Measurements from ENCODE around the gene VGLL1.

Gene VGLL1

DNA sequence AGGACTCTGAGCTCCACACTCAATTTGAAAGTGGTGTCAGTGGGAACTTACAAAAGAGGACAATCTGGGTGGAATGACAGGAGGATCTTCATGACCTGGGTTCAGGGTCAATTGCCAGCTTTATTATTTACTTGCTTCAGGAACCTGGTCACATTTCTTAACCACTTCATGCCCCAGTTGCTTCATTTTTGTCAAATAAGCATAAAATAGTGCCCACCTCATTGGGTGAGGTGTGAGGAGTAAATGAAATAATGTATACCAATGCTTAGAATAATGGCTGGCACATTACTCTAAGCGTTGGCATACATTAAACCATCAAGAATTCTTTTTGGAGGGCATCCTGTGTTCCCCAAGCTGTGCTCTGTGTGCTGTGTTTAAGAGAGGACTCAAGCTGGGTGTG is 19.4 kb downstream of the VGLL1 start:
- no peak for DNase-seq (ENCODE audit: low read depth)

DNA sequence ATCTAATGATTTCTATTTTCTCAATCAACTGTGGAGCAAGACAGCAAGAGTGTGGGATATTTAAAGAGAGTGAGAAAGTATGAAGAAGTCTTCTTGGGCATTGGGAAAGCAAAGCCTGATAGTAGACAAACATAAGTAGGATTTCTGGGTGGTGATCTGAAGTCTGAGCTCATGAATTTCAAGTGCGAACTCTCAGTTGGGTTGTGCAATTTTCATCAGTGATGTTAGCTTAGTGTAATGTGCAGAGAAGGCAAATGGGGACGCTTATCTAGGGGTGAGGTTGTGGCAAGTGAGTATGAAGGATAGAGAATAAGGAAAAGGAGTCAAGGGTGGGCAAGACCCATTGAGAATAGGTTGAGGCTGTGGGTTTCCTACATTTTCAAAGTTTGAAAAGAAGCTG is 23.7 kb downstream of the VGLL1 start:
- DNase-seq (ENCODE audit: low read depth): no peak

DNA sequence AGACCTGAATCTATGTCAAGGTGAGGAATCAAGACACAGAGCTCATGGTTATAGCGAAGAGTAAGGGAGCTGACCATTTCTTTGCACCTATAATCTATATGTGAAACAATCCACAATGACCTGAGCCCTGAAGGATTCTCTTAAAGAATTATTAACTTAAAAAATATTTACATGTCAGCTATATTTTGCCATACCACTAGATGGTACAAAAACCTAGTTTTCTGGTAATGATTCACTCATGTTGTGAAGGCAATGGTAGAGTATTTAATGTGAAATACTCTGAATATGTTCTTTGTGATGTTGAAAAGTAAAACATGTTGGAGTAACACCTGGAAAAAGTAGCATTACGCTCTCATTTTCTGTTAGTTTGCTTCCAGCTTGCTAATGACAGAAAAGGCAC is 40.0 kb downstream of the VGLL1 start:
- no peak for DNase-seq (ENCODE audit: low read depth)

DNA sequence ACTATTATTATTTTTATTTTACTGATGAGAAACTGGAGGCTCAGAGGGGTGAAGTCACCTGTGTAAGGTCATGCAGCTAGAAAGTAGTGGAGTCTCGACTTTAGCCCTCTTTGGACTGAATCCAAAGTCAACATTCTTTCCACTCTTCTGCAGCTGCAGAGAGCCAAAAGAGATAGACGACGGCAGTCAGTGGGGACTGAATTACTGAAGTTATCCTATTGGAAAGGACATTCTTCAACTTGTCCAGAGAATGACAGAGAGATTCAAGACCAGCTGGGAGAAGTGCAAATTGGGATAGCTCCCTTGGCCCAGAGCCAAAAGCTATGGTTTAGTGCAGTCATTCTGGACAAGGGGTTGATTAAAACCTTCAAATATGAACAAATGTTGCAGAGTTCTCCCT is 42.5 kb downstream of the VGLL1 start:
- DNase-seq (ENCODE audit: low read depth): no peak

DNA sequence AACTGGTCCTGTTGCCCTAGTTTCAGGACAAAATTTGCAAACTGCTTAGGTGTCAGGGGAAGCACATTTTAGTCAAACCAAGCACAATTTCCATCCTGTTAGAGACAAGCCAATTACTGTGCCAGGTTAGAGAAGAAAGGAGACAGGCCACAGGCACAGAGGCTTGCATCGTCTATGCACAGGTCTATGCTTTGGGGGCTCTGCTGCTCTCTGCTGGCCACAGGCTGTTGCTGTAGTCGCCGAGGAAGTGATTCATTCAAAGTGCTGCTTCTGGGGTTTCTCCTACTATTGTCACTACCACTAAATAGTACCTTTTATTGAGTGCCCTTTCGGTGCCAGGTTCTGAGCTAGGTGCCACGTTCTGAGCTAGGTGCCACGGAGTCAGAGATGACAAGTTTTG is 45.5 kb downstream of the VGLL1 start:
- no peak for DNase-seq (ENCODE audit: low read depth)

DNA sequence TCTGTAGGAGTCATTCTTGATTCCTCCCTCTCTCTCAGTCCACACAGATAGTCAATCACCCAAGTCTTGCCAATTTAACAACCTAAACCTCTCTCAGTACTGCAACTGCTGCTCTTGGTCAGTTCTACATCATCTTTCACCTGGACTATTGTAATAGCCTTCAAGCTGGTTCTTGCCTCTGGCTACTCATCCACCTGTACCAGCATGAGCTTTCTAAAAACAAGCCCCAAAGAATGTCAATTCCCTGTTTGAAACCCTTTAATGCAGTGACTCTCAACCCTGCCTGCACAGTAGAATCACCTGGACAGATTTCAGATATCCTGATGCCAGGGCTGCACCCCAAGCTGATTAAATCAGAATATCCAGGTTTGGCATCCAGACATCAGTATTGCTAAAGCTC is 48.3 kb downstream of the VGLL1 start:
- no peak for DNase-seq (ENCODE audit: low read depth)

DNA sequence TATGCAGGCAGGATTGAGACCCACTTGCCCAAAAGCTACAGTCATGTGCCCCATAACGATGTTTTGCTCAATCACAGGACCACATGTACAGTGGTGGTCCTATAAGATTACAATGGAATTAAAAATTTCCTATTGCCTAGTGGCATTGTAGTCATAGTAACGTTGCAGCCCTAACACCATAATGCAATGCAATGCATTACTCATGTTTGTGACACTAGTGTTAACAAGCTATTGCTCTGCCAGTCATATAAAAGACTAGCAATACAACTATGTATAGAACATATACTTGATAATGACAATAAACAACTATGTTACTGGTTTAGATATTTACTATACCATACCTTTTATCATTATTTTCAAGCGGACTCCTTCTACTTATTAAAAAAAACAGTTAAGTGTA is 50.6 kb downstream of the VGLL1 start:
- no peak for DNase-seq (ENCODE audit: low read depth)

DNA sequence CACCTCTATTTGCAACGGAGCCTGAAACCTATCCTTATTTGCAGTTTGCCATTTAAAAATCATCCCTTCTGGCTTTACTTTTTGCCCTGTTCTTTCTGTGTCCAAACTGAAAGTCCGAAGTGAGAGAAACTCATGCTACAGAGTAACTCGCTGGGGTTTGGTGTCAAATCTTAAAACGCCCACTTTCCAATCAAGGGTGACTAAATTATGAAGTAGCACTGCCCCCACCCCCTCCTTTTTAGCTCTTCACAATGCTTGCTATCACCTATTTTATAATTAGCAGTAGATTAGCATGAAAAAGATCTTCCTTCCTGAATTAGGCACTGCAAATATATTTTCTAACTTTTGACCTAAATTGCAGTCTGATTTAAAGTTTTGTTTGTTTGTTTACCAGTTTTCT is 52.5 kb downstream of the VGLL1 start:
- DNase-seq (ENCODE audit: low read depth): no peak

DNA sequence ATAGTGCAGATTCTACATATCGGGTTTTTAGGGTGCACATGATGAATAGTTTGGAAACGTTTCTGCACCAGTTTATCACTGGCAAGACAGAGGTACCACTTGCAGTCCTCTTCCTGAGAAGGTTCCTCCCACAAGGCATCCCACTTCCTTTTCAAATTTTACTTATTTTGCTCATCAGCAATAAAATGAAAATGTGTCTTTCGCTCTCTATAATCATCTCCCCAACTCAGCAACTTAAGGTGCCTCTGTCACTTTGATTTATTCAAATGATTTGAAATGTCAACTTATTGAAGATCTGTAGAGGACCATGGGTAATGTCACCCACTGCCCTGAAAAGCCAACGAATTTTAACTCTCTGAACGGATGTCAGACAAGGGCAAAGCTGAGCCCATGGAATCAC is 53.2 kb downstream of the VGLL1 start:
- DNase-seq (ENCODE audit: low read depth): no peak

DNA sequence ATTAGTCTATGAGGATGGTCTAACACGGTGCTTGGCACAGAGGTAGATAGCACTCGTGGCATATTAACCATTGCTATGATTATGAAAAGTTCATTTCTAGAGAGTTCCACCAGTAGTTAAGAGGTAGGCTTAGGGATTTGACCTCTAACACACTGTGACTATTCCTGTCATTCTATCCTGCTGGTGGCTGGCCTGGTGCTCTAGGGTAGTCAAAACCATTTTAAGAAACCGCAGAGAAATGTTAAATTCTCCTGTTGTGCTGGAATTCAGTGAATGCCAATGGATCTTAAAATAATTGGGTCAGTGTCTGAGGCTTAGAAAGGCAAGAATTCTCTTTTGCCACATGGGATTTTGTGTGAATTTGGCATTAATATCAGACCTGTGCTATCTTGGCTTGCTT is 53.9 kb downstream of the VGLL1 start:
- no peak for DNase-seq (ENCODE audit: low read depth)

DNA sequence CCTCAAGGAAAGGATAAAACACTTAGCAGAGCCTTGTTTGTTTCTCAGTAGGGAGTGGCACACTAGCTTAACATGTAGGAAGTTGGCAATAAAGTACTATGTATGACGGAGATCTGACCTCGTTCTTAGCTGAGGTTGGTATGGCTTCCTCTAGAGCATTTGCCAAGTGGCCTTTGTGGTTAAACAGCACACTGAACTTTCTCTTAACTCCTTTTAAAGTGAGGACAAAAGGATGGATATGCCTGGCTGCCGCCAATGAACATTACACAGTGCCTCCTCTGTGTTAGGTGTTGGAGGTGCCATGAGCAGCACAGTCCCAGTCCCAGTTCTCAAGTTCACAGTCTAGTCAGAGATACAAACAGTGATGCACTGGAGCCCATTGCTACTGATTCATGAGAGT is 54.4 kb downstream of the VGLL1 start:
- DNase-seq (ENCODE audit: low read depth): no peak

DNA sequence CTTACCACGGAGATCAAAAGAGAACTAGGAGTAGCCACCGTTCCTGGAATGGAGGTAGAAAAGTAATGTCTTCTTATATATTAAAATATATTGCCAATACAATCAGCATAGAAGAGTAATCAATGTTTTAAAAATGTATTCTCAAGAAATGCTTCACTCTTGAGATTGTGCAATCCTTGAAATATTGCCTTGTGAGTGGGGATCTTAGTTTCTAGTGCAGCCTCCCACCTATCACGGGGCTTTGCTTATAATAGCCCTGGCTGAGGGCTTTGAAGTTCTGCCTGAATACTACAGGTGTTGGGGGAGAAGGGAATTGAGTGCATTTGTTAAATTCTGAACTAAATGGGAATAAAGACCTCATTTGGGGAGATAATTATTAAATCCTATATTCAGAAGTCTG is 55.5 kb downstream of the VGLL1 start:
- no peak for DNase-seq (ENCODE audit: low read depth)

DNA sequence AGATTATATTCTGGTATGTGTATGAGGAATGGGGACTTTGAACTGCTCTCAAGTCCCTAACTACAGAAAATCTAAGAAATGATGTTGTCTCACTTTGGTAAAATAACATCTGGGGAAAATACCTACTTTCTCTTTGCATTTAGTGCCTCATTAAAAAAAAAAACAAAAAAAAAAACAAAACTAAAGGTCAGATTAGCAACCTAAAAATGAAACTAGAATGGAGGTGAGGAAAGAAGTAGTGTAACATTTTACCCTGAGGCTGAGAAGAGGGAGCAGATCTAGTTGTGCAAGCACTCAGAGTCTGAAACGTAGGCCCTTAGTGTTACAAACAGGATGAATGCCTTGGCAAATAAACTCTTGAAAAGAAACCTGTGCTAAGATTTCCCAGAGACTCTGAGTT is 56.0 kb downstream of the VGLL1 start:
- DNase-seq (ENCODE audit: low read depth): no peak

DNA sequence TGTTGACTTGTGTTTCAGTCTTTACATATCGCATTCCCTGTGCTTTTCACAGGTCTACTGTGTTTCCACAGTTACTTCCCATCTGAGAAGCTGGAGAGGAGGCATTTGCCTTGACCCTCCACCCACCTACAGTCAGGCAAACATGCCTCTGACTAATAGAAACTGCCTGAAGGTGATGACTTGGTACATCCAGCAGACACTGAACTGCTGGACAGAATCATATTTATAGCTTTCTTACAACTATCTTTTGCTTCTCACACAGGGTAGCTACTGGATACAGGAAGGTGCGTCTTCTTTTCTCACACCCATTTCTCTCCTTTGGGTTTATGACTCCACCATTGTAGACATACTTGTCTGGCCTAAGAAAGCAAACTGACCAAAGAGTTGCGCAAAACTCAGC is 58.0 kb downstream of the VGLL1 start:
- no peak for DNase-seq (ENCODE audit: low read depth)

DNA sequence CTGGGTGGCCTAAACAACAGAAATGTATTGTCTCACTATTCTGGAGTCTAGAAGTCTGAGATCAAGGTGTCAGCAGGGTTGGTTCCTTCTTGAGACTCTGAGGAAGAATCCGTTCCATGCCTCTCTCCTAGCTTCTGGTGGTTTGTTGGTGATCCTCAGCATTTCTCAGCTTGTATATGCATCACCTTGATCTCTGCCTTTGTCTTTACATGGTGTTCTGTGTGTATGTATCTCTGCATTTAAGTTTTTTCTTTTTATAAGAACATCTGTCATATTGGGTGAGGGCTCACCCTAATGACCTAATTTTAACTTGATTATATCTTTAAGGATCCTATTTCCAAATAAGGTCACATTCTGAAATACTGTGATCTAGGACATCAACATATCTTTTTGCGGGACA is 65.3 kb downstream of the VGLL1 start:
- DNase-seq (ENCODE audit: low read depth): no peak

DNA sequence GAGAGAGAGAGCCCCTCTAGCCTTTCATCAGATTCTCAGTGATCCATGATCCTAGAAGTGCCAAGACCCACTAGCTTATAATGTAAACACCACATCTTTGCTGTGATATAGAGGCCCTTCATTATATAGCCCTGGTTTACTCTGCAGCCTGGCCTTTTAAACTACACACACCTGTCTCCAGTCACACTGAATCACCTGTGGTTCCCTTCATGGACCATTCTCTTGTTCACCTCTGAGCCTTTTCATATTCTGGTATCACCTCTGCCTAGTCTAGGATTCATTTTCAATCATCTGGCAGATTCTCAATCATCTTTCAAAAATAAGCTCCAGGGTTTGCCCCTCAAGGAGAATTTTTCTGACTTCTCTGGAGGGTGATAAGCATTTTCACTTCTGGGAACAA is 65.9 kb downstream of the VGLL1 start:
- no peak for DNase-seq (ENCODE audit: low read depth)

DNA sequence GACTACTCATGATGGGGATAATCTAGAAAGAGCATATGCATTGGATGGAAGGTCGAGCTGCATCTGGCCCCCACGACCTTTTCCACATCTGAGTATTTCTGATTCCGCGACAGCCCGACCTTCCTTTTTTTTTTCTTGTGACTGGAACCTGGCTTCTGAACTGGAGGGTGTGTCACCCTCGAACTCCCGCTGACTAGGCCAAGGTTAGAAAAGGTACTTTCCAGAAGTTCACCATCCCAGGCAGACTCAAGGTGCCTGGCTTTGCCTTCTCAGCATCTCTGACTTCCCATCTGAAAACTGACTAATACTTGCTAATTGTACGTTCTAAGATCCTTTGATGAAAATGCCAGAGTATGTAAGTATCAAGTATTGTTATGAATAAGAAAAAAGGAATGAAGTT is 66.6 kb downstream of the VGLL1 start:
- DNase-seq (ENCODE audit: low read depth): no peak

DNA sequence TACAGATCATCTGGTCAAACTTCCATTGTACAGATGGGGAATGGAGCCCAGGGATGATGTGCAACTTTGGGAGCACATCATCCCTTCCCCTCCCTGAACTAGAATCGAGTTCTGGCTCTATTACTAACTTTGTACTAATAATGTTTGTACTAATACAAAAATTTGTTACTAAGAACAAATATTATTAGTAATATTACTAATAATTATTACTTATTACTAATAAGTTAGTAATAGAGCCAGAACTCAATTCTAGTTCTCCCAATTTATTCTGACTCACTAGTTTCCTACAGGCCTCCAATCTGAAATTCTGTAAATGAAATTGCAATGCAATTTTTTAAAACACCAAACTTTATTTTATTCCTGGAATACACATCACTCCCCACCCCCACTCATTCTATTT is 68.0 kb downstream of the VGLL1 start:
- DNase-seq (ENCODE audit: low read depth): no peak

Data from HS-5 (cell line).